Lower leg skin (tissue), 3 donors: ENCODE measurements around the gene ATAD3C.

Experiments
- POLR2A ChIP-seq, 2 donors: fragments of 450-650 bp; IDR thresholded peaks; one replicate each; pipeline ENCODE4 v1.6.1; 2016 to 2017; ENCODE audit warnings: antibody characterized with exemption in 2 of 2, mild to moderate bottlenecking in 1 of 2, moderate library complexity in 1 of 2
- TF ChIP-seq, protein P1 (sequence below), 3 donors: fragments of 450-650 bp; IDR thresholded peaks; one replicate each; pipeline ENCODE4 v1.5.1; 2016; ENCODE audit warnings: antibody characterized with exemption in 3 of 3, mild to moderate bottlenecking in 3 of 3, moderate library complexity in 2 of 3

DNA sequence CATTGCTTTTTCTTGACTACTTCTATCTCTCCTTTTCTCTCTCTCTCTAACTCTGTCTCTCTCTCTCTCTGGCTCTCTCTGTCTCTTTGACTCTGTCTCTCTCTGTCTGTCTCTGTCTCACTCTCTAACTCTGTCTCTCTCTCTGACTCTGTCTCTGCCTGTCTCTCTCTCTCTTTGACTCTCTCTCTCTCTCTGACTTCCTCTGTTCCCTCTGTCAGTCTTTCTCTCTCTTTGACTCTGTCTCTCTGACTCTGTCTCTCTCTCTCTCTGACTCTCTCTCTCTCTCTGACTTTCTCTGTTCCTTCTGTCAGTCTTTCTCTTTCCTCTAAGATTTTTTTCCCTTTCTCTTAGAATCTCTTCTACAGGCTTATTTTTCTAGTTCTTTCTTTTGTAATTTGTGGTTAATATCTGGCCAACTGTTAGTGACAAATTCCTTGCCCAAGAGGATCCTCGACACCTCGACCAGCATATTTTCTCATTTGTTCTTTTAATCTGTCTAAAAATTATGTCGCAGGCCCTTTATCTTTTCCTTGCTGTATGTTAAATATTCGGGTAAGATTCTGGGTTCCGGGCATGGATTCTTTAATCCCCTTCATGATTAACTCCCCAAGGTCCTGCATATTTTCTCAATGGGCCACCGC lies at the start of gene ATAD3C:
- TF ChIP-seq, protein P1, sequence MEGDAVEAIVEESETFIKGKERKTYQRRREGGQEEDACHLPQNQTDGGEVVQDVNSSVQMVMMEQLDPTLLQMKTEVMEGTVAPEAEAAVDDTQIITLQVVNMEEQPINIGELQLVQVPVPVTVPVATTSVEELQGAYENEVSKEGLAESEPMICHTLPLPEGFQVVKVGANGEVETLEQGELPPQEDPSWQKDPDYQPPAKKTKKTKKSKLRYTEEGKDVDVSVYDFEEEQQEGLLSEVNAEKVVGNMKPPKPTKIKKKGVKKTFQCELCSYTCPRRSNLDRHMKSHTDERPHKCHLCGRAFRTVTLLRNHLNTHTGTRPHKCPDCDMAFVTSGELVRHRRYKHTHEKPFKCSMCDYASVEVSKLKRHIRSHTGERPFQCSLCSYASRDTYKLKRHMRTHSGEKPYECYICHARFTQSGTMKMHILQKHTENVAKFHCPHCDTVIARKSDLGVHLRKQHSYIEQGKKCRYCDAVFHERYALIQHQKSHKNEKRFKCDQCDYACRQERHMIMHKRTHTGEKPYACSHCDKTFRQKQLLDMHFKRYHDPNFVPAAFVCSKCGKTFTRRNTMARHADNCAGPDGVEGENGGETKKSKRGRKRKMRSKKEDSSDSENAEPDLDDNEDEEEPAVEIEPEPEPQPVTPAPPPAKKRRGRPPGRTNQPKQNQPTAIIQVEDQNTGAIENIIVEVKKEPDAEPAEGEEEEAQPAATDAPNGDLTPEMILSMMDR (IDR thresholded peaks at IDR 0.05) = no peak
- no peak for TF ChIP-seq POLR2A (IDR thresholded peaks at IDR 0.05)
